Stromal cell of bone marrow (primary cell): ENCODE measurements around the gene STRIP1.
"Not testable (repeated sequence)": the region's sequence is repeated elsewhere in the genome, so short reads cannot be mapped to it uniquely, and the experiment has no call there.

Experiments used
- DNase-seq: peaks from one replicate; pipeline ENCODE4 v3.0.0-alpha.2; 2012; ENCODE audit warnings: low read depth

The STRIP1 gene

GRCh38 chr1:110070671-110071242, 36.3 kb downstream of the STRIP1 start, which contains the start of gene ALX3:
Gene ALX3 (minus strand): TSS chr1:110070672. CDS start chr1:110070612, 60 bp downstream.
- DNase-seq: no peak

DNA sequence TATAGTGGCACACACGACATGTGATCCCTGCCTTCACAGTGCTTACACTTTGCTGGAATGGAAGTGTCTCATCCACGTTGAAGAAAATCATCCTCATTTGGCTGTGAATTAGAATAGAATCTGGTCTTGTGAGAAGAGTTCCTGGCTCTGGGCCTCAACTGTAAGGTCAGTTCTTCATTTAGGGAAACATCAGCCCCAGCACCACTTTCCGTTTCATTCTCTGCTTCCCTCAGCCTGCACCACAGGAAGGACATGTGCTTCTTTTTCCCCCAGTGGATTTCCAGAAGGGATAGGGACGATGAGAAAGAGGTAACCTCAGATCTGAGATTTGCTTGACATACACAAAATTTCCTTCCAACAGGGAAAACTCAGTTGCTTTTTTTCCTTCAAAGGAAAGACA, 39.7 kb downstream of the STRIP1 start:
- DNase-seq: no peak

DNA sequence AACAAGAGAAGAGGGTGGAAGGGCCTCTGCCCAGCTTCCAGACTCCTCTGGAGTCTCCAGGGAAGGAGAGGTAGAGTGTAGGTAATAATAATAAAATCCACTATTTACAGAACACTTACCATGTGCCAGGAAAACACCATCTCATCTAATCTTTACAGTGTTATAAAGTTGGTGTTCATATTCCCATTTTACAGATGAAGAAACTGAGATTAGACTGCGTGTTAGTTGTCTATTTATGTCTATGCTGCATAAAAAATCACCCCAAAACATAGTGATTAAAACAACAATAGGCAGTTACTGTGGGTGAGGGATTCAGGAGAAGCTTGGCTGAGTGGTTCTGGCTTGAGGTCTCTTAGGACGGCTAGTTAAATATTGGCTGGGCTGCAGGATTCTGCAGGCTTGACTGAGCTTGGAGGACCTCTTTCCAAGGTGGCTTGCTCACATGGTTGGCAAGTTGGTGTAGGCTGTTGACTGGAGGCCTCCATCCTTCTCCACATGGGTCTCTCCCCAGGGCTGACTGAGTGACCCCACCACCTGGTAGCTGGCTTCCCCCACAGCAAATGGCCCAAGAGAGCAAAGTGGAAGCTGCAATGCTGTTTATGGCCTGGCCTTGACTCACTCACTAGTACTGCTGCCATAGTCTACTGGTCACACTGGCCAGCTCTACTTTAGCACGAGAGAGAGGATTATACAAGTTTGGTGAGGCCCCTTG, 42.5 kb downstream of the STRIP1 start:
- no peak for DNase-seq

DNA sequence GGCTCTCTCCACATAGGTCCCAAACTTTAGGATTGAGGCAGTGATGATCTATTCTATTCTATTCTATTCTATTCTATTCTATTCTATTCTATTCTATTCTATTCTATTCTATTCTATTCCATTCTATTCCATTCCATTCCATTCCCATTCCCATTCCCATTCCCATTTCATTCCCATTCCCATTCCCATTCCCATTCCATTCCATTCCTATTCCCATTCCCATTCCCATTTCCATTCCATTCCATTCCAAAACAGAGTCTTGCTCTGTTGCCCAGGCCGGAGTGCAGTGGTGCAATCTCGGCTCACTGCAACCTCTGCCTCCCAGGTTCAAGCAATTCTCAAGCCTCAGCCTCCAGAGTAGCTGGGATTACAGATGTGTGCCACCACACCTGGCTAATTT, 45.6 kb downstream of the STRIP1 start:
- not testable (repeated sequence) for DNase-seq

DNA sequence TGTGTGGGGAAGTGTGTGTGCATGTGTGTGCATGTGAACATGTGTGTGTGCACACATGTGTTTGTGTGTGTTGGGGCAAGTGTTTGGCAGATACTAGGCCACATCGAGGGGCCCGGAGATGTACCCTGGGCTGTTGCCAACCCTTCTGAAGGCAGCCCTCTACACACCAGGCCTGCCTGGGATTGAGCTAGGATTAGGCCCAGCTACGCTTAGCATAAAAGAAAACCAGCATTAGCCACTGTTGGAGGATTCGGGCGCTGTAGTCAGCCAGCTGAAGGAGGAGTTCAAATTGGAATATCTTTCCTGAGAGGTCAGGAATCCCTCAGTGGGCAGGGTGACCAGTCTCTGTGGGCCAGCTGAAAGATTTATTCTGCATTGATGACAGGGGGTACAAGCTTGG, 46.6 kb downstream of the STRIP1 start:
- no peak for DNase-seq

DNA sequence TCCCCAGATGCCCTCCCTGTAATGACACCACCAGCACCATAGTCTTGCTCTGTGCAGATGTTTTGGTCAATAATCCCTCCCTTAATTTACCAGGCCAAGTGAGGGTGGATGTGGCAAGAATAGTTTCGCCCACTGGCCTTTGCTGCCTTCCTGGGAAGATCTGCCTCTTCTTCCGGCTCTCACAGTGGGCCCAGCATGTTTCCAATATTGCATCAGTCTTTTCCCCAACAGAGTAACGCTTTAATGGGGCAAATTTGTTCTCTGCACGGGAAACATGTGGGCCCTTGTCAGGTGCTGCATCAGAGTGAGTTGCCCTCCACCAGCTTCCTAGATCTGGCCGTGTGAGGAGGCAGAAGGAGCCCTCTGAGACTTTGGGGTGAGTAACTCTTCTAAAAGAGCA, 48.1 kb downstream of the STRIP1 start:
- no peak for DNase-seq

- DNase-seq: no peak
Measured at GRCh38 chr1:110083061-110083865, 48.8 kb downstream of the STRIP1 start.

GRCh38 chr1:110083866-110084226, 49.4 kb downstream of the STRIP1 start:
- no peak for DNase-seq

- DNase-seq: peak; percentile 21
Measured at GRCh38 chr1:110084227-110085078, 50.0 kb downstream of the STRIP1 start.

DNA sequence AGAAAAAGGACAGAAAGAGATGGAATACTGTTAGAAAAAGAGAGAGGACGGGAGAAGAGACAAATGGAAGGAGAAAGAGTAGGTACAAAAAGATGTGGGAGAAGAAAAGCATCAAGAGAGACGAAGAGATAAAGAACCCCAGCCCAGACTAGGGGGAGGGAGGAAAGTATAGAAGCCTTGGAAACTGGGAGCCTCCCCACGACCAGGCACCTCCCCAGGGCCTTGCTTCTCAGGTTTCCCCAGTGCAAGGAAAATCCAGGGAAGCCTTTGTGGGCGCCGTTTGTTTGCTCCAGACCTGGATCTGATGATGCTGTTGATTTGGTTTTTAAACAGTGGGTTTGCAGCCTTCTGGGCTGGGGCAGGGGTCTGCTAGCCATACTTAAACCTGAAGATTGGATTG, 51.2 kb downstream of the STRIP1 start:
- DNase-seq: no peak

DNA sequence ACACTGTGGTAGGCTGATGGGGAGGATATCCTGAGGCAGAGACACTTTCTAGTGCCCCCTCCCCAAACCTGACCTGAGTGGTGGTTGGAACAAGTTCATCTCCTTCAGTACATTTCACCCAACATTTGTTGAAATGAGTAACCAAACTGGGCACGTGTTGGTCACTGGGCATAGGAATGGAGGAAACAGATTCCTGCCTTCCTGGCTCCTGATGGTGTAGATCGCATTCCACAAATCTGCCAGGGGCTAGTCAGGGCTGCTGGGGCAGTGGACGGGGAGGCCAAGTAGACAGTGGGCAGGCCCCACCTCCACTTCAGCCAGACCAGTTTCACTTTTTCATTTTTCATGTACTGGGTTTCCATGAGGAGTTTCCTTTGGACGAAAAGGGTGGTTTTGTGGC, 52.5 kb downstream of the STRIP1 start:
- no peak for DNase-seq

DNA sequence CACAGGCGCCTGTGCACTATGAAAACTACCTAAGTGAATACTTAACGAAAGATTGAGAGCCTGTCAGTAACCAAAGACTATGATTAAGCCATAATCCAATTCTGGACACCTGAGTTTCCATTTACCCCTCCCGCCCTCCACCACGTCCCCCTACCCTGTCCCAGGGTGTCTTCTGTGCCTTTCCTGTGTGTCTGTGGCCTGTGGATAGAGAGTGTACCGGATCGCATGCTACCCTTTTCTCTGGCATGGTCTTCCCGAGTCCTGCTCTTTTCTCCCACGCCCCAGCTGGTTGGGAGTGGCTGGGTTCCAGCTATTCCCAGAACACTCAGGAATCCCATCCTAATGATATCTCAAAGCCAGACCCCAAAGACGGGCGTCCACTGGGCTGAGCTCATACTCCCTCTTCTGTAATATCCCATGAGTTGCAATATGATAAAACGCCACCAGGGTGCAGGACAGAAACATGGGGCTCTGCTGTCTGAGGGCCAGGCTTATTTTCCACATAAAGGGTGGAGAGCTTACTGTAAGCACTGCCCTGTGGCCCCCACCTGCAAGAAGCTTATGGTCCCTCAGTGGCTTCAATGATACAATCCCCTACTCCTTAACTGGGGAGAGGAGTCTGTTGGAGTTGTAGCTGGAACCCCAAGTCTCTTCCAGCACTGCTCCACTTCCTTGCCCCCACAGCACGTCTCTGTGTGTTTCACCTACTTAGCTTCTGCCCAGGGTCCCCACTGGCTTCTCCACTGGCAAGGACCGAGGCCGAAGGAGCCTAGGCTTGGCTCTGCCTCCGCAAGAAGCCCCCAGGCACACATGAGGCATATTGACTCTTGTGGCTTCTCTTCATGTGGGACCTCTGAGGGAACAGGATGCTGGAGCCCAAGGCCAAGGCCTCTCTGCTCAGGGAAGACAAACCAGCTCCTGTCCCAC, 53.7 kb downstream of the STRIP1 start:
- peak; percentile 39 for DNase-seq

DNA sequence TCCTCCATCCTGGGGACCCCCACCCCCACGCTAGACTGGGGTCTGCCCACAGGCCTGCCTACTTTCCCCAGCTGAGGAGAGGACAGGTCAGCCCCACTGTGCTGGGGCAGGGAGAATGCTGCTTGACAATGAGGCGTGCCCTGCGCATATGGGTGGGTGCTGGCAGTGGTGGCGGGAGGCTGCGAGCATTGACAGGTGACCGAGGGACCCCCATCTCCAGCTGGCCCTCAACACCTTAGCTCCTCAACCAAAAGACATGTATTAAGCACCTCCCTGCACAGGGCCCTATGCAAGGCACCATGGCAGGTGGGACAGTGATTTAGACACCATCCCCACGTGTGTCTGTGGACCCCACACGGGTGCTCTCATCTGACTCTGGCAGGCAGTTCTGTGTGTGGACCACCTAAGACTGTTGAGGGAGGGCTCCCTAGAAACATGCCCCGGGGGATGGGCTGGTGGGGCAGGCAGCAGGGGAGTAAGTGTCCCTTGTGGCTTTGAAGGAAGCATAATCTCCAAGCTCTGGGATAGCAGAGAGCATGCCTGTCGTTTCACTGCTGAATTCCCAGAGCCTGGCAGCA, 54.4 kb downstream of the STRIP1 start:
- DNase-seq: no peak

- no peak for DNase-seq
Measured at GRCh38 chr1:110089561-110090275, 55.3 kb downstream of the STRIP1 start.

GRCh38 chr1:110091381-110091780, 57.0 kb downstream of the STRIP1 start:
- DNase-seq: no peak

DNA sequence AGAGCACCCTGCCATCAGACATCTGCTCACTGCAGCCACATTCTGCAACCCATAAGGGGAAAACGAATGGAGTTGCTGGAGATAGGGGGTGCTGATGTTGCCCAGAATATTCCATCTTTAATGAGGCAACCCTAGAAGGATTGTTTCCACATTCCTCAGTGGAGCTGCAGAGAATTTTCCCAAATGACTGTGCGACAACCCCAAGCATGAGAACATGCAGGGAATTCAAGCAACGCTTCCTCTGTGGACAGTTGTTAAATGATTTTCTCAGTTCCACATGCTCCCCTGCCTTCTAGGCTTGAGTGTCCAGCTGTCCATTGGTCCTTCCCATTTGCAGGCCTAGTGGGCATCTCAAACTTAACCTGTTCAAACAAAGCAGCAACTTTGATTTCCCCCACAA, 57.4 kb downstream of the STRIP1 start:
- DNase-seq: no peak

GRCh38 chr1:110092991-110093390, 58.6 kb downstream of the STRIP1 start:
- DNase-seq: no peak

- no peak for DNase-seq
Measured at GRCh38 chr1:110094931-110095654, 60.7 kb downstream of the STRIP1 start.

GRCh38 chr1:110097507-110098221, 63.2 kb downstream of the STRIP1 start:
- no peak for DNase-seq
